A549 treated with dexamethasone at 1 μM for 4 hours (cell line): ENCODE results near the gene KMO. TPM values are rescaled to one million over a fixed set of nuclear protein-coding genes. Genes with fewer than 3 reads are reported as not detected.

Experiments
- total RNA-seq: library from RNA; stranded (reverse); fragments of 200-300 nt; extraction: Qiagen RNA extraction; gene quantifications from 5 replicates; pipeline ENCODE4 v1.2.3, GENCODE V29; 2022

The KMO gene
- total RNA-seq: 0.55 to 1.2 TPM (median 1.1 TPM) in 5 replicates

DNA sequence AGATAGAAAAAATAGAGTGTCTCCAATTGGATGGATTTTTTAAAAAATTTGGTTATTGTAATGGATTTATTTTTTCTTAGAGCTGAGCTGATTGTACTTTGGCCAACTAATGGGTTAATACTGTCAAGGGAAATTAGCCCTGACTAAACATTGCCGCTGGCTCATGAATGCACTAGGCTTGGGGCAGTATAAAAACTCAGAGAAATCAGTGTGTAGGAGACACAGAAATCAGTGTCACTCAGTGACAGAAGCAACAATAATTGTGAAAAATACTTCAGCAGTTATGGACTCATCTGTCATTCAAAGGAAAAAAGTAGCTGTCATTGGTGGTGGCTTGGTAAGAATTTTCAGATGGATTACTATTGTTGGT lies at the start of gene KMO:
KMO (plus strand) TSS at position 217 of the 370 bp plus-strand sequence; CDS start at position 284, 67 bp downstream.

DNA sequence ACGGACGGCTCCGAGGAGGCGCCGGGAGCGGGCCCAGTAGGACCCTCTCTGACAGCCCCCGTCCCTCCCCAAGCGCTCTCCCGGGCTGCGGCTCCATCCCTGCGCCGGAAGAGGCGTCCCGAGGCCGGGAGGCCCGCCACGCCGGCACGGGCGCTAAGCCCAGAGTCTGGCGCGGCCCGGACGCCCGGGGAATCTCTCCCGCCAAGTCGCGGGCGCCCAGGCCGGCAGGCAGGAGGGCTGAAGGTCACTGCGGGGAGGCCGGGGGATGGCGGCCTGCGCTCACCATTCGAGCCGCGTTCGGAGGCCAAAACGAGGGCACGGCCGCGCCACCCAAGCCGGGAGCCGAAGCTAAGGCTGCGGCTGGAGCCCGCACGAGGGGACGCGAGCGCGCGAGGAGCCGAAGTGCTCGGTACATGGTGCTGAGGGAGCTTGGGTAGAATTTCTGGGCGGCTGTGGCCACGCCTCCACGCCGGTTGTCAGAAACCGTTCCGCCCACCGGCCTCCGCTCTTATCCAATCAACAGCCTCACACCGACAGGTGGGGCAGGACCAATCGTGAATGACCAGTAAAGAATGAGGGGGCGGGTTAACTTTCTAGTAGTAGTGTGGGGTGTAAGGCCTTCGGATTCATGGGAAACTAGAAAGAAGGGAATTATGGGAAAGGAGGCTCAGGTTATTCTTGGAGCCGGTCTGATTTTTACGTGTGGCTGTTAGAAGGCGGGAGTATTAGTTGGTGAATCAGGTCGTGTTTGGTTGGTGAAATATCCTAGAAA lies 12.7 kb upstream of the KMO start, which contains the start of gene FH:
FH (minus strand) TSS at position 448 of the 772 bp plus-strand sequence; CDS start at position 415, 33 bp downstream.

DNA sequence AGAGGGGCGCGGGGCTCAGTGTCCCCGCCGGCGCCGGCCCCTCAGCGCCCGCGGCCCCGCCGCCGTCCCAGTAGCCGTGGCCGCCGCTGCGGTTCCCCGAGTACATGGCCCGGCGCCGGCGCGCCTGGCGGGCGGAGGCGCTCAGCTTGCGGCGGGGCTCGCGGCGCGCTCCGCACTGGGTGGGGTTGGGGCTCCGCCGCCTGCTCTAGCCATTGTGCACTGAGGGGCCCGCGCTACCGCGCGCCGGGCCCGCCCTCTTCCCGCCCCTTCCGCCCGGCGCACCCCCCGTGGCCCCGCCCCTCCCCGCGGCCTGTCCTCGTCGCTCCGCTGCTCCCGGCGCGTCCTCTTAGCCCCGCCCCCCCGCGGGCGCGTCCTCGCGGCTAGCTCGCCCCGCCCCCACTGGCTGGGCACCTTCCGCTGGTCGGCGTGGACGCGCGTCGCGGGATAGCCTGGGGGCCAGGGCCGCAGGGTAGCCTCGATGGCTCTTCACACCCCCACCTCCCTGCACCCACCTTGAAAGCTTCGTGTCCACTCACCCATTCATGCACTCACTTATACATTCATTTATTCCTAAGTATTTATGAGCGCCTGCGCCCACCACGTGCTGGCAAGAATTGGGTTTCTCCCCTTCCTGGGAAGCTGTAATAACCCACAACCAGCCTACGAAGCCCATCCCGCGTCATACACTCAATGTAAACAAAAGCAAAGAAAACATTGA lies 108.1 kb downstream of the KMO start, which contains the start of the genes CHML and OPN3:
CHML (minus strand) TSS at position 221 of the 718 bp plus-strand sequence. CDS start 4,603 bp downstream, outside the sequence.
OPN3 (minus strand) TSS at position 221 of the 718 bp plus-strand sequence; CDS start at position 106, 115 bp downstream.

Other genes with a start within 250 kb of the KMO start
- gene RGS7, start 175.2 kb upstream of the KMO start, total RNA-seq: 0.05 TPM in 1 of 5 replicates, not detected in the others
- 84.2 to 89.1 TPM (median 87.9 TPM) in 5 replicates for gene FH, start 12.6 kb upstream of the KMO start, total RNA-seq
- 7.3 to 11.3 TPM (median 10.1 TPM) in 5 replicates for gene CHML, start 108.0 kb downstream of the KMO start, total RNA-seq
- 54.6 to 66.9 TPM (median 59.3 TPM) in 5 replicates for gene OPN3, start 108.0 kb downstream of the KMO start, total RNA-seq
- not detected in 5 replicates for gene WDR64, start 119.9 kb downstream of the KMO start, total RNA-seq